Fibroblast of skin of right quadriceps (primary cell): Measurements from ENCODE around the gene TGM3.

Source experiments
- DNase-seq: peaks from one replicate; pipeline ENCODE4 v3.0.0-alpha.2; 2013

The TGM3 gene

DNA sequence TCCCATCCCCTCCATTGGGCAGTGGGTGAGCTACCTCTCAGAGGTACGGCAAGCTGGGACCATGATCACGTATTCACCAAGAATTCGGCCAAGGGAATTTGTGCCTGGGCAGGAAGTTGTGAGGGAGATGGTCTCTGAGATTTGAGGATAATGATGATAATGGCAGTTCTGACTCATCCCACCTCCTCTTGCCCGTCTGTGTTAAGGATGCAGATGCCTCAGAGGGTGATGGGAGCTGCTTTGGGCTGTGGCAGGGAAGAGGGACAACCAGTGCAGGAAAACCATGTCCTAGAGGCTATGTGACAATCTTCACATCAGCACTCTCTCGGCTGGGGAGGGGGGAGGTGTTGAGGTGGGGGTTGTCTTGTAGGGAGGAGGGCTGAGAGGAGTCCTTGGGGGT, 89.2 kb downstream of the TGM3 start:
- DNase-seq, result peak; percentile 46

DNA sequence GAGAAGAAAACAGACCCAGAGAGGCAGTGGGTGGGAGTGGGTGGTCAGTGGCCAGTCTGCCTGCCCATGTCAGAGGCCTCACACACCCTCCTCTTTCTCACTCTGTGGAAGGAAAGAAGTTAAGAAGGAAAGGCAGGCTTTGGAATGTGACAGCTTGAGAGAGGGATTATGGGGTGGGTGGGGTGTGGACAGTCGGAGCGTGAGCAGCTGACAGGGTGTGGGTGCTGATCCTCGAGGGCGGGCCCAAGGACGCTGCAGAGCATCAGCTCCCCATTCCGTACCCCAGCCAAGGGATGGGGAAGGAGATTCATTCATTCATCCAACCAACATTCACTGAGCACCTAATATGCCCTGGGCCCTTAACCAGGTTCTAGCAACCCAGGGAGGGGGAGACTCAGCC, 89.7 kb downstream of the TGM3 start:
- DNase-seq, result no peak

DNA sequence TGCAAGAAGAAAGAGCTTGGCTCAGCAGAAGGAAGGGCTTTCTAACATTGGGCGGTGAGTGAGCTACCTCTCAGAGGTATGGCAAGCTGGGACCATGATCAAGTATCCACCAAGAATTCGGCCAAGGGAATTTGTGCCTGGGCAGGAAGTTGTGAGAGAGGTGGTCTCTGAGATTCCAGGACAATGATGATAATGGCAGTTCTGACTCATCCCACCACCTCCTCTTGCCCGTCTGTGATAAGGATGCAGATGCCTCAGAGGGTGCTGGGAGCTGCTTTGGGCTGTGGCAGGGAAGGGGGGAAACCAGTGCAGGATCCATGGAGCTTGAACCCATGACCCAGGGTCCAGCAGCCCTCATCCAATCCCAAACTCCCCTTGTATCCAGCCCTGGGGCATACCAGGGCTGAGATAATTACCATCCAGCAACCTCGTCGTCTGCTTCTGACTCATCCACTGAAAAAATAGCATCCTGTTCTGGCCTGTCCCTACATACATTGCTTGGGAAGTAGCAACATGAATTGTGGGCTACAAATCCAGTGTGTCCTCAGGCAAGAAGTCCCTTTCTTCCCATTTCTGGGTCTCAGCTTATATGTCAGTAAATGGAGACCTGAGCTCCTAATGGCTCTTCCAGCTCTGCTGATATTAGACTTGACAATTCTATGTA, 90.8 kb downstream of the TGM3 start:
- DNase-seq, result peak; percentile 71

DNA sequence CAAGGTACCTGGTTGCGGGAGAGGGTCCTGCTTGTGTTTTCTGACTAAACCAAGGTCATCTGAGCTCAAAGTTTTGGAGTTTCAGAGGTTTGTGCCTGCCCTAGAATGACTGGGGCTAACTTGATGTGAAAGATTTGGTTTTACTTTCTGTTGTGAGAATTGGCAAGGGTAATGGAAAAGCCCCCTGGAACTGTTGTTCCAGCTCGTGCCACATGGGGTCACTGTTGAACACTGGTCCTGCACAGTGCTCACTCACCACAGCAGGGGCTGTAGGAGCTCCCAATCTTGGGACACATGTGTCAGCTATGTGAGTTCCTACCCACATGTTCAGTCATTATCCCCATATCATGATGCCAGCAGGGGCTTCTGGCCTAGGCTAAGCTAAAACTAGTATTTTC, 91.4 kb downstream of the TGM3 start:
- peak; percentile 41 for DNase-seq

DNA sequence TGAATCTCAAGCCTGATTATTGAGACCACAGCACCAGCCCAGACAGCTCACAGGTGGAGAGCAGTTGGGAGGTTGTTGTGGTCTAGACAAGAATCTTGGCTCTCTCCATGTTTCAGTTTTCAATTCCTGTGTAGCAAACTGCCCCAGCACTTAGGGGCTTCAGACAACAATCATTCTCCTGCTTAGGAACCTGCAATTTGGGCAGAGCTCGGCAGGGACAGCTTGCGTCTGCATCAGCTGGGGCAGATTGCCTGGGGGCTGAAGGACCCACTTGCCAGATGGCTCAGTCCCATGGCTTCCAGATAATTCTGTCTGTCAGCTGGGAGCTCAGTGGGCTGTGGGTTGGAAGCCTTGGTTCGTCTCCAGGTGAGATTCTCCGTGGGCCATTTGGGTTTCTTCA, 91.8 kb downstream of the TGM3 start:
- DNase-seq, result no peak
